K562 (cell line): ENCODE measurements around the gene UBE2G2. TPM values are rescaled to one million over a fixed set of nuclear protein-coding genes. Genes with fewer than 3 reads are reported as not detected.

Experiments used
- CBFB ChIP-seq: sonication (generic); formaldehyde crosslinking; IDR thresholded peaks from 2 replicates; pipeline ENCODE4 v1.4.0; 2020; ENCODE audit warnings: mild to moderate bottlenecking, missing genetic modification reagents
- DIDO1 ChIP-seq: fragments of 450-650 bp; IDR thresholded peaks from 2 replicates; pipeline ENCODE4 v1.6.1; 2016; ENCODE audit warnings: low read depth, missing biosample characterization, missing genetic modification characterization
- DNMT1 ChIP-seq: fragments of 450-650 bp; IDR thresholded peaks from 2 replicates; pipeline ENCODE4 v1.6.1; 2016; ENCODE audit warnings: antibody characterized with exemption, mild to moderate bottlenecking
- E2F6 ChIP-seq, 2 experiments: IDR thresholded peaks; 2 replicates each; pipeline ENCODE4 v1.6.1; 2011; ENCODE audit warnings: borderline replicate concordance in 1 of 2, control low read depth in 1 of 2, low read depth in 1 of 2, low read length in 1 of 2, mild to moderate bottlenecking in 1 of 2, mixed read lengths in 1 of 2, moderate library complexity in 1 of 2; ENCODE audit not compliant: insufficient read depth in 1 of 2, insufficient read length in 1 of 2, poor library complexity in 1 of 2, severe bottlenecking in 1 of 2; ENCODE audit errors: extremely low read depth in 1 of 2
- FUS ChIP-seq: fragments of 200-400 bp; formaldehyde crosslinking; optimal IDR thresholded peaks from 2 replicates; pipeline ENCODE3; 2017; ENCODE audit warnings: low read depth, low read length
- HDAC8 ChIP-seq: fragments of 450-650 bp; IDR thresholded peaks from 2 replicates; pipeline ENCODE4 v1.6.1; 2016; ENCODE audit warnings: mild to moderate bottlenecking, missing genetic modification characterization, moderate library complexity, missing compliant biosample characterization
- MAFG ChIP-seq: fragments of 450-650 bp; conservative IDR thresholded peaks from 2 replicates; pipeline ENCODE4 v1.6.1; 2016; ENCODE audit warnings: missing genetic modification characterization, missing compliant biosample characterization
- PURB ChIP-seq: sonication (generic); formaldehyde crosslinking; IDR thresholded peaks from 2 replicates; pipeline ENCODE4 v1.9.0; 2021; ENCODE audit warnings: low read depth, mild to moderate bottlenecking, missing genetic modification reagents
- REST ChIP-seq, 2 experiments: fragments of 450-650 bp; formaldehyde crosslinking in 1 of 2; IDR thresholded peaks; 2 replicates each; pipeline versions ENCODE4 v1.4.0 to v1.6.1; 2014 to 2020; ENCODE audit warnings: mild to moderate bottlenecking in 2 of 2, borderline replicate concordance in 1 of 2, low read depth in 1 of 2
- SPI1 ChIP-seq: IDR thresholded peaks from 2 replicates; pipeline ENCODE4 v1.6.1; 2011; ENCODE audit warnings: low read depth, low read length, control low read depth, borderline replicate concordance
- SRSF1 ChIP-seq: fragments of 200-400 bp; formaldehyde crosslinking; IDR thresholded peaks from 2 replicates; pipeline ENCODE4 v1.6.1; 2017; ENCODE audit warnings: mild to moderate bottlenecking, low read depth, low read length, moderate library complexity
- SRSF3 ChIP-seq: fragments of 200-400 bp; formaldehyde crosslinking; IDR thresholded peaks from 2 replicates; pipeline ENCODE4 v1.6.1; 2016; ENCODE audit warnings: mild to moderate bottlenecking, low read length, moderate library complexity; ENCODE audit not compliant: insufficient read depth
- TRIM24 ChIP-seq, 2 experiments: fragments of 450-650 bp; IDR thresholded peaks; 2 replicates each; pipeline ENCODE4 v1.6.1; 2016
- ZNF408 ChIP-seq: fragments of 250-450 bp; sonication (Bioruptor Pico); IDR thresholded peaks from 2 replicates; pipeline ENCODE4 v1.4.0; 2020; ENCODE audit warnings: low read depth, mild to moderate bottlenecking, moderate library complexity
- ZNF41 ChIP-seq: fragments of 250-450 bp; sonication (Bioruptor Pico); conservative IDR thresholded peaks from 2 replicates; pipeline ENCODE4 v1.4.0; 2020; ENCODE audit warnings: mild to moderate bottlenecking
- polyA plus RNA-seq, 8 experiments: library from polyadenylated mRNA; depleted of rRNA in 4 of 8; stranded (reverse) in 5 of 8; unstranded in 3 of 8; fragments of >200 nt; fragmentation: Nextera tagmentation in 2 of 8; fragmentation: Illumina TruSeq in 1 of 8; extraction: Ambion mirVana in 2 of 8; extraction: Trizol in 1 of 8; gene quantifications; 2 replicates each; pipeline versions ENCODE4 v1.2.1 to v1.2.3, GENCODE V29; 2011 to 2014; ENCODE audit warnings: inconsistent platforms in 1 of 8, missing spikeins in 1 of 8
- total RNA-seq, 7 experiments: library from RNA; depleted of rRNA in 6 of 7; stranded (reverse); fragments of >200 nt in 6 of 7; fragmentation: Illumina TruSeq in 2 of 7; extraction: Trizol in 2 of 7; gene quantifications; 2 replicates each; pipeline versions ENCODE4 v1.2.1 to v1.2.3, GENCODE V29; 2011 to 2021; ENCODE audit warnings: low replicate concordance in 1 of 7
- TF ChIP-seq, protein P1 (sequence below): sonication (generic); IDR thresholded peaks from 2 replicates; pipeline ENCODE4 v1.6.1; 2016

The UBE2G2 gene
- total and polyA plus RNA-seq, 9 of the 15 experiments (the other 6 are each of a cell fraction or from before 2014, with no cell fraction given) = 47.5 to 225 (median 140) TPM

DNA sequence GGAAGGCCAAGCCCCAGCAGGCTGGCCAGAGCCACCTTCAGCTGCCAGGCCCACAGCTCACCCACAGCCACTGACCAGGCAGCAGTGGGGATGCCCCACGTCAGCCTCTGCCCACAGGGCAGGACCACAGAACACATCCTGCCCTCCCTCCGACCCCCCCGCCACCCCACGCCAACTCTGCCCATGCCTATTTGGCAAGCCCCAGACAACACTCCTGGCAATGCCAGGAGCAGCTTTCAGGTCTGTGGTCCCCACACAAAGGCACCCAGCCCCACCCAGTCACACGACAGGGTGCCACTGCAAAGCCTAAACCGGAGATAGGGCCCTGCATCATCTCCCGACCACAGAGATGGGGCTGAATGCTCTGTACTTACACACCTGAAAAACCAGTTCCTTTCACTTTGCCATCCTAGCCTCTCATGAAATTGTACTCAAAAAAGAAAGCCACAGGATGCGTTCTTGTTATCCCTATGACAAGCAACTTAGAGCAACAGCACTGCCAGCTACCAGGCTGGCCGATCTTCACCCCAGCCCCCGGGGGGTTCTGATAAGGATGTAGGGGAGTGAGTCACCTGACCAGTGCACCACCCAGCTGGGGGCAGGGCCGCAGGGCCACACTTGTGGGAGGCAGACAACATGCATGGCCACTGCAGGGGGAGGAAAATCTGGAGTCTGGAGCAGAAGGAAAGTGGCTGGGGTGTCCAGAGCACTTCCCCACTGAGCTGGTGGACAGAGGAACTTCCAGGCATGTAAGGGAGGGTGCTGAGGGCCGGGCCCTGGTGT, 36.2 kb downstream of the UBE2G2 start (continued):
- TF ChIP-seq REST (IDR thresholded peaks at IDR 0.05; ENCODE audit: borderline replicate concordance) (peak; percentile 11; the same call in 1 of the 2 replicates), REST (CRISPR knock-in tag; IDR thresholded peaks at IDR 0.05; ENCODE audit: low read depth) (no peak), DNMT1 (no peak), CBFB (CRISPR knock-in tag) (no peak), MAFG (tag) (no peak), ZNF408 (CRISPR knock-in tag) (no peak), ZNF41 (no peak), E2F6 (IDR thresholded peaks at IDR 0.05; ENCODE audit: borderline replicate concordance in 1 of 2, extremely low read depth in 1 of 2, insufficient read depth in 1 of 2, insufficient read length in 1 of 2, low read depth in 1 of 2, low read length in 1 of 2, poor library complexity in 1 of 2, severe bottlenecking in 1 of 2) (no peak), SPI1 (peak; percentile 70; the same call in 1 of the 2 replicates), TRIM24 (IDR thresholded peaks at IDR 0.05) (no peak), FUS (no peak), DIDO1 (no peak), HDAC8 (tag) (no peak), SRSF3 (no peak), SRSF1 (no peak), PURB (no peak)
- TF ChIP-seq, protein P1, sequence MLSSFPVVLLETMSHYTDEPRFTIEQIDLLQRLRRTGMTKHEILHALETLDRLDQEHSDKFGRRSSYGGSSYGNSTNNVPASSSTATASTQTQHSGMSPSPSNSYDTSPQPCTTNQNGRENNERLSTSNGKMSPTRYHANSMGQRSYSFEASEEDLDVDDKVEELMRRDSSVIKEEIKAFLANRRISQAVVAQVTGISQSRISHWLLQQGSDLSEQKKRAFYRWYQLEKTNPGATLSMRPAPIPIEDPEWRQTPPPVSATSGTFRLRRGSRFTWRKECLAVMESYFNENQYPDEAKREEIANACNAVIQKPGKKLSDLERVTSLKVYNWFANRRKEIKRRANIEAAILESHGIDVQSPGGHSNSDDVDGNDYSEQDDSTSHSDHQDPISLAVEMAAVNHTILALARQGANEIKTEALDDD = no peak
